IMR-90 (cell line): ENCODE data around the gene NDUFA5.

Experiments
- CEBPB ChIP-seq: IDR thresholded peaks from 2 replicates; pipeline ENCODE4 v1.6.1; 2012; ENCODE audit warnings: low read depth, low read length, improper control_type of control experiment
- CHD1 ChIP-seq: IDR thresholded peaks from 2 replicates; pipeline ENCODE4 v1.6.1; 2012; ENCODE audit warnings: low read depth, low read length, improper control_type of control experiment
- MAFK ChIP-seq: IDR thresholded peaks from 2 replicates; pipeline ENCODE4 v1.6.1; 2012; ENCODE audit warnings: low read depth, low read length, improper control_type of control experiment
- MAZ ChIP-seq: IDR thresholded peaks from 2 replicates; pipeline ENCODE4 v1.6.1; 2012; ENCODE audit warnings: low read depth, mild to moderate bottlenecking, low read length, improper control_type of control experiment, moderate library complexity, borderline replicate concordance
- MXI1 ChIP-seq: IDR thresholded peaks from 2 replicates; pipeline ENCODE4 v1.6.1; 2012; ENCODE audit warnings: low read depth, mild to moderate bottlenecking, low read length, moderate library complexity, borderline replicate concordance
- NFE2L2 ChIP-seq: fragments of 150-350 bp; IDR thresholded peaks from 2 replicates; pipeline ENCODE4 v1.6.1; 2016; ENCODE audit warnings: low read depth, mild to moderate bottlenecking, low read length
- POLR2A ChIP-seq: IDR thresholded peaks from 2 replicates; pipeline ENCODE4 v1.6.1; 2012; ENCODE audit warnings: mild to moderate bottlenecking, low read depth, low read length
- RAD21 ChIP-seq: IDR thresholded peaks from 2 replicates; pipeline ENCODE4 v1.6.1; 2012; ENCODE audit warnings: low read length, improper control_type of control experiment
- RCOR1 ChIP-seq: IDR thresholded peaks from 2 replicates; pipeline ENCODE4 v1.6.1; 2012; ENCODE audit warnings: mild to moderate bottlenecking, low read length, improper control_type of control experiment; ENCODE audit not compliant: insufficient replicate concordance
- RFX5 ChIP-seq: IDR thresholded peaks from 2 replicates; pipeline ENCODE4 v1.8.0; 2012; ENCODE audit warnings: low read depth, mild to moderate bottlenecking, low read length, moderate library complexity
- SMC3 ChIP-seq: fragments of 150-350 bp; IDR thresholded peaks from 2 replicates; pipeline ENCODE4 v1.6.1; 2016; ENCODE audit warnings: low read depth, mild to moderate bottlenecking, antibody characterized with exemption, low read length, moderate library complexity
- USF2 ChIP-seq: fragments of 150-350 bp; IDR thresholded peaks from 2 replicates; pipeline ENCODE4 v1.6.1; 2017; ENCODE audit warnings: mild to moderate bottlenecking, antibody characterized with exemption, low read length, low read depth
- TF ChIP-seq, protein P1 (sequence below): conservative IDR thresholded peaks from 2 replicates; pipeline ENCODE4 v1.5.1; 2012; ENCODE audit warnings: mild to moderate bottlenecking, low read depth, low read length, improper control_type of control experiment

- TF ChIP-seq, protein P1, sequence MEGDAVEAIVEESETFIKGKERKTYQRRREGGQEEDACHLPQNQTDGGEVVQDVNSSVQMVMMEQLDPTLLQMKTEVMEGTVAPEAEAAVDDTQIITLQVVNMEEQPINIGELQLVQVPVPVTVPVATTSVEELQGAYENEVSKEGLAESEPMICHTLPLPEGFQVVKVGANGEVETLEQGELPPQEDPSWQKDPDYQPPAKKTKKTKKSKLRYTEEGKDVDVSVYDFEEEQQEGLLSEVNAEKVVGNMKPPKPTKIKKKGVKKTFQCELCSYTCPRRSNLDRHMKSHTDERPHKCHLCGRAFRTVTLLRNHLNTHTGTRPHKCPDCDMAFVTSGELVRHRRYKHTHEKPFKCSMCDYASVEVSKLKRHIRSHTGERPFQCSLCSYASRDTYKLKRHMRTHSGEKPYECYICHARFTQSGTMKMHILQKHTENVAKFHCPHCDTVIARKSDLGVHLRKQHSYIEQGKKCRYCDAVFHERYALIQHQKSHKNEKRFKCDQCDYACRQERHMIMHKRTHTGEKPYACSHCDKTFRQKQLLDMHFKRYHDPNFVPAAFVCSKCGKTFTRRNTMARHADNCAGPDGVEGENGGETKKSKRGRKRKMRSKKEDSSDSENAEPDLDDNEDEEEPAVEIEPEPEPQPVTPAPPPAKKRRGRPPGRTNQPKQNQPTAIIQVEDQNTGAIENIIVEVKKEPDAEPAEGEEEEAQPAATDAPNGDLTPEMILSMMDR: no peak
- no peak for TF ChIP-seq POLR2A
- no peak for TF ChIP-seq USF2
- no peak for TF ChIP-seq MAZ
- TF ChIP-seq CEBPB: no peak
- TF ChIP-seq RAD21: no peak
- TF ChIP-seq RCOR1: no peak
- TF ChIP-seq RFX5: no peak
- no peak for TF ChIP-seq MXI1
- no peak for TF ChIP-seq CHD1
- TF ChIP-seq SMC3: no peak
- TF ChIP-seq MAFK: no peak
- no peak for TF ChIP-seq NFE2L2
Observed at GRCh38 chr7:123505221-123505620, 52.4 kb downstream of the NDUFA5 start.
